ENCODE measurements around the gene KMT2C.

GRCh38 chr7:152202056-152202455 lies 233.7 kb downstream of the KMT2C start:
- TF ChIP-seq CTCF (IDR thresholded peaks at IDR 0.05; ENCODE audit: poor library complexity) (no peak), EZH2phosphoT487 (IDR thresholded peaks at IDR 0.05; ENCODE audit: low read depth, severe bottlenecking, unreplicated experiment) (no peak)
